Central memory CD4-positive, alpha-beta T cell (primary cell): ENCODE data around the gene PPRC1.

Experiments used
- DNase-seq: peaks from one replicate; pipeline ENCODE4 v3.0.0; 2022

Gene PPRC1

DNA sequence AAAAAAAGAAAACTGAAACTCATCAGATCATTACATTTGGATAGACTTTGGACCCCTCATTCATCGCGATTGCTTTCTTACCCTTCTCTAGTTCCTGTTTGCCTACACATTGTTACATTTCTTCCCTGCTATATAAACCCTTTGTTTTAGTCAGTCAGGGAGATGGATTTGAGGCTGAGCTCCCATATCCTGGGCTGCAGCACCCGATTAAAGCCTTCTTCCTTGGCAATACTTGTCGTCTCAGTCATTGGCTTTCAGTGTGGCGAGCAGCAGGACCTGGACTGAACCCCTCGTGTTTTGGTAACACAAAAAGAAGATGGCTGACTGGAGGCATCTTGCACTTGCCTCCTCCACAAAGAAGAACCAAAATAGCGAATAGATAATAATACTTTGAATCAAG, 59.1 kb downstream of the PPRC1 start:
- DNase-seq: no peak

GRCh38 chr10:102195296-102195870, 62.5 kb downstream of the PPRC1 start:
- no peak for DNase-seq

DNA sequence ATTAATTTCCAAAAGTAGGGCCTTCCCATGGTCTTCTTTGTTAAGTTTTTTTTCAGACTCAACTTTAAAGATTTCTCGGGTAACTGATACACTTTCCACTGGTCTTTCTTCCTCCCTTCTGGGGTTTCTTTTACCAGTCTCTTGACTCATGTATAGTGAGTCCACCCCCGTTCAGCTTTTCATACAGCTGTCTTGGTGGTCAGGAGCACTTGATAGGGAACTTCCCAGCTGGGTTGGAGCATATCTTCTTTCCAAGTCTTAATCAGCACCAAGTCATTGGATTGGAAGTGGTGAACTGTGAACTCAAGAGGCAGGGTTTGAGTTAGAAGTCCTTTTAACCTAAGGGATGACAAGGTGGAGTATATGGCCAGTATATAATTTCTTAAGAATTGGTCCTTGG, 64.1 kb downstream of the PPRC1 start:
- no peak for DNase-seq

- DNase-seq: no peak
Observed at GRCh38 chr10:102198027-102198426, 65.2 kb downstream of the PPRC1 start.
